HepG2 (cell line): Measurements from ENCODE around the gene HSP90AB1. TPM values are rescaled to one million over a fixed set of nuclear protein-coding genes. Genes with fewer than 3 reads are reported as not detected.

Experiments
- CBX1 ChIP-seq: IDR thresholded peaks from one replicate; pipeline ENCODE4 v1.6.1; 2016; ENCODE audit warnings: antibody characterized with exemption, low read depth
- FLYWCH1 ChIP-seq: sonication (generic); formaldehyde crosslinking; IDR thresholded peaks from 2 replicates; pipeline ENCODE4 v1.8.1; 2023; ENCODE audit warnings: mild to moderate bottlenecking, missing genetic modification reagents
- HMGA1 ChIP-seq: sonication (generic); formaldehyde crosslinking; conservative IDR thresholded peaks from 2 replicates; pipeline ENCODE4 v1.4.0; 2020; ENCODE audit warnings: missing genetic modification reagents
- HNRNPLL ChIP-seq: fragments of 200-400 bp; formaldehyde crosslinking; IDR thresholded peaks from 2 replicates; pipeline ENCODE4 v1.6.1; 2017; ENCODE audit warnings: mild to moderate bottlenecking, low read depth, low read length; ENCODE audit not compliant: poor library complexity, severe bottlenecking
- MIER3 ChIP-seq: IDR thresholded peaks from 2 replicates; pipeline ENCODE4 v1.6.1; 2016; ENCODE audit warnings: missing compliant biosample characterization, borderline replicate concordance
- MZF1 ChIP-seq: sonication (generic); formaldehyde crosslinking; IDR thresholded peaks from 2 replicates; pipeline ENCODE4 v1.8.1; 2023; ENCODE audit warnings: mild to moderate bottlenecking, missing genetic modification reagents, borderline replicate concordance
- NFIC ChIP-seq: IDR thresholded peaks from 2 replicates; pipeline ENCODE4 v1.6.1; 2012; ENCODE audit warnings: mild to moderate bottlenecking, low read length, inconsistent platforms
- PAXIP1 ChIP-seq: sonication (generic); formaldehyde crosslinking; conservative IDR thresholded peaks from 2 replicates; pipeline ENCODE4 v1.4.0; 2020; ENCODE audit warnings: mild to moderate bottlenecking, missing genetic modification reagents, moderate library complexity
- SIN3B ChIP-seq: fragments of 150-350 bp; IDR thresholded peaks from 2 replicates; pipeline ENCODE4 v1.6.1; 2014; ENCODE audit warnings: low read length
- SNAI1 ChIP-seq: sonication (generic); formaldehyde crosslinking; IDR thresholded peaks from 2 replicates; pipeline ENCODE4 v1.5.0; 2020; ENCODE audit warnings: mild to moderate bottlenecking, missing genetic modification reagents, borderline replicate concordance
- SP140L ChIP-seq: sonication (generic); formaldehyde crosslinking; IDR thresholded peaks from 2 replicates; pipeline ENCODE4 v1.4.0; 2020; ENCODE audit warnings: missing genetic modification reagents, borderline replicate concordance
- TBL1XR1 ChIP-seq: fragments of 150-350 bp; IDR thresholded peaks from 2 replicates; pipeline ENCODE4 v1.6.1; 2014; ENCODE audit warnings: borderline replicate concordance, low read length; ENCODE audit not compliant: partially characterized antibody
- ZBTB33 ChIP-seq: sonication (generic); formaldehyde crosslinking; IDR thresholded peaks from 2 replicates; pipeline ENCODE4 v1.4.0; 2020; ENCODE audit warnings: missing genetic modification reagents
- ZNF335 ChIP-seq: sonication (generic); formaldehyde crosslinking; IDR thresholded peaks from 2 replicates; pipeline ENCODE4 v1.4.0; 2020; ENCODE audit warnings: missing genetic modification reagents
- ZNF441 ChIP-seq: sonication (generic); formaldehyde crosslinking; IDR thresholded peaks from 2 replicates; pipeline ENCODE4 v1.7.0; 2021; ENCODE audit warnings: missing genetic modification reagents, borderline replicate concordance
- ZNF577 ChIP-seq: sonication (generic); formaldehyde crosslinking; IDR thresholded peaks from 2 replicates; pipeline ENCODE4 v1.4.0; 2020; ENCODE audit warnings: mild to moderate bottlenecking, low read depth, missing genetic modification reagents, borderline replicate concordance
- ZNF7 ChIP-seq: IDR thresholded peaks from 2 replicates; pipeline ENCODE4 v1.6.1; 2016; ENCODE audit warnings: missing biosample characterization, missing genetic modification reagents
- ZNF850 ChIP-seq: sonication (generic); formaldehyde crosslinking; conservative IDR thresholded peaks from 2 replicates; pipeline ENCODE4 v1.9.0; 2021; ENCODE audit warnings: mild to moderate bottlenecking, missing genetic modification reagents
- polyA plus RNA-seq, 8 experiments: library from polyadenylated mRNA; depleted of rRNA in 3 of 8; stranded (reverse) in 7 of 8; unstranded in 1 of 8; fragments of >200 nt; fragmentation: Illumina TruSeq in 4 of 8; extraction: Trizol in 4 of 8; gene quantifications; 2 replicates each; pipeline versions ENCODE4 v1.2.1 to v1.2.3, GENCODE V29; 2011 to 2016; ENCODE audit warnings: low read depth in 4 of 8, missing spikeins in 1 of 8, mixed read lengths in 1 of 8; ENCODE audit not compliant: insufficient read depth in 1 of 8
- total RNA-seq, 5 experiments: library from RNA; depleted of rRNA; stranded (reverse); fragments of >200 nt; fragmentation: Illumina TruSeq; extraction: Trizol; gene quantifications; 2 replicates each; pipeline ENCODE4 v1.2.3, GENCODE V29; 2016; ENCODE audit warnings: low read depth in 1 of 5
- TF ChIP-seq, protein P1 (sequence below): sonication (generic); formaldehyde crosslinking; IDR thresholded peaks from 2 replicates; pipeline ENCODE4 v1.5.1; 2020; ENCODE audit warnings: mild to moderate bottlenecking, missing genetic modification reagents, borderline replicate concordance

Gene HSP90AB1
- total and polyA plus RNA-seq, 2 of the 13 experiments (the other 11 are each of a cell fraction or from before 2014, with no cell fraction given), result 1,325 to 1,472 TPM

DNA sequence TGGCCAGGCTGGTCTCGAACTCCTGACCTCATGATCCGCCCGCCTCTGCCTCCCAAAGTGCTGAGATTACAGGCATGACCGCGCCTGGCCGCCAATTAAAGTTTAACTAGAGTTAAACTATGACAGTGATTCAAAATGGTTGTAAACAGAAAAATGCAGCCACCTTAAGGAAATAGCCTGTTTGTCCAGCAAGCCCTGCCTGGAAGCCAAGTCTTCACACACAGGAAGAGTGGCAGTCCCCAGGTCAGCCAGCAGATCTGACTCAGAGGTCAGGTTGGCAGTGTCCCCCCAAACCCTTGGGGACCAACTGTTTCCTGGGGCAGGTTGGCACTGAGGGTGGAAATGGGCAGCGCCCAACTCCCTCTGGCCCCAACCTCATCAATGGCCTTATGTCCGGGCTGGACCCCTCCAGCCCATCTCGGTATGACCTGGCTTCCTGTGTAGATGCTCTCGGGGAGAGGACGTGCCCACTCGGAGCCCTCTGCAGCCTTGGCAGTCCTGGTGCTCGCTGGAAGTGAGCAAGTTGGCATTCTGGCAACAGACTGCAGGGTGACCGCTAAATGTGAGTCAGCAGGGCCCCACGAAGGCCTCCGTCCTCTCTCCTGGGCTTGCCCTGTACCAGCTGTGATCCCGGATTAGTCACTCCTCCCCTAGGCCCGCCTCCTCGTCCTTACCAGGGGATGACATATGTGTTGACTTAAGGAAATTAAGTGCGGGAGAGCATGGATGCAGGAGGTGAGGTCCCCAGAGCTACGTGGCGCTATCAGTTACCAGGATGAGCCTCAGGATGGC lies 9.7 kb upstream of the HSP90AB1 start (continued):
- TF ChIP-seq PAXIP1 (peak; percentile 44), NFIC (no peak), SP140L (CRISPR knock-in tag) (no peak), SNAI1 (CRISPR knock-in tag) (0 out of 2 replicates have a peak, but pooled peaks have one; percentile 60), ZNF441 (CRISPR knock-in tag) (no peak), ZNF577 (CRISPR knock-in tag) (no peak), ZNF850 (peak; percentile 85; the same call in 1 of the 2 replicates), FLYWCH1 (CRISPR knock-in tag) (no peak), HNRNPLL (no peak), CBX1 (no peak), ZNF7 (CRISPR knock-in tag) (no peak), ZBTB33 (CRISPR knock-in tag) (0 out of 2 replicates have a peak, but pooled peaks have one; percentile 32), MIER3 (peak; percentile 55; the same call in 1 of the 2 replicates), TBL1XR1 (no peak), HMGA1 (no peak), ZNF335 (CRISPR knock-in tag) (peak; percentile 87; the same call in 1 of the 2 replicates), MZF1 (no peak), SIN3B (no peak)
- TF ChIP-seq, protein P1, sequence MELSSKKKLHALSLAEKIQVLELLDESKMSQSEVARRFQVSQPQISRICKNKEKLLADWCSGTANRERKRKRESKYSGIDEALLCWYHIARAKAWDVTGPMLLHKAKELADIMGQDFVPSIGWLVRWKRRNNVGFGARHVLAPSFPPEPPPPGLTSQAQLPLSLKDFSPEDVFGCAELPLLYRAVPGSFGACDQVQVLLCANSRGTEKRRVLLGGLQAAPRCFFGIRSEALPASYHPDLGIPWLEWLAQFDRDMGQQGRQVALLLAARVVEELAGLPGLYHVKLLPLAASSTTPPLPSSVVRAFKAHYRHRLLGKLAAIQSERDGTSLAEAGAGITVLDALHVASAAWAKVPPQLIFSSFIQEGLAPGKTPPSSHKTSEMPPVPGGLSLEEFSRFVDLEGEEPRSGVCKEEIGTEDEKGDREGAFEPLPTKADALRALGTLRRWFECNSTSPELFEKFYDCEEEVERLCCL (CRISPR knock-in tag), result peak; percentile 48; the same call in 1 of the 2 replicates
